H7 (cell line): ENCODE results near the gene PPP2R2C. TPM values are rescaled to one million over a fixed set of nuclear protein-coding genes. Genes with fewer than 3 reads are reported as not detected.

Experiments used
- DNase-seq: peaks from one replicate; pipeline ENCODE4 v3.0.0; 2012
- H3K27me3 ChIP-seq: 2 replicates; pipeline ENCODE4 v1.6.0; 2011; ENCODE audit warnings: mild to moderate bottlenecking, low read length; ENCODE audit not compliant: control insufficient read depth, insufficient read depth
- H3K36me3 ChIP-seq: replicated peaks from 2 replicates; pipeline ENCODE4 v1.5.1; 2011; ENCODE audit warnings: low read length; ENCODE audit not compliant: control insufficient read depth, insufficient read depth
- H3K4me3 ChIP-seq: 2 replicates; pipeline ENCODE4 v1.5.1; 2011; ENCODE audit warnings: low read depth, mild to moderate bottlenecking, control low read depth, low read length, moderate library complexity; ENCODE audit not compliant: insufficient read depth
- total RNA-seq: library from RNA; depleted of rRNA; stranded (reverse); fragments of >200 nt; shearing (Covaris generic); gene quantifications from 2 replicates; pipeline ENCODE4 v1.2.3, GENCODE V29; 2014

PPP2R2C gene
- total RNA-seq, 1 experiment from 2014 or later: 7.6 TPM

DNA sequence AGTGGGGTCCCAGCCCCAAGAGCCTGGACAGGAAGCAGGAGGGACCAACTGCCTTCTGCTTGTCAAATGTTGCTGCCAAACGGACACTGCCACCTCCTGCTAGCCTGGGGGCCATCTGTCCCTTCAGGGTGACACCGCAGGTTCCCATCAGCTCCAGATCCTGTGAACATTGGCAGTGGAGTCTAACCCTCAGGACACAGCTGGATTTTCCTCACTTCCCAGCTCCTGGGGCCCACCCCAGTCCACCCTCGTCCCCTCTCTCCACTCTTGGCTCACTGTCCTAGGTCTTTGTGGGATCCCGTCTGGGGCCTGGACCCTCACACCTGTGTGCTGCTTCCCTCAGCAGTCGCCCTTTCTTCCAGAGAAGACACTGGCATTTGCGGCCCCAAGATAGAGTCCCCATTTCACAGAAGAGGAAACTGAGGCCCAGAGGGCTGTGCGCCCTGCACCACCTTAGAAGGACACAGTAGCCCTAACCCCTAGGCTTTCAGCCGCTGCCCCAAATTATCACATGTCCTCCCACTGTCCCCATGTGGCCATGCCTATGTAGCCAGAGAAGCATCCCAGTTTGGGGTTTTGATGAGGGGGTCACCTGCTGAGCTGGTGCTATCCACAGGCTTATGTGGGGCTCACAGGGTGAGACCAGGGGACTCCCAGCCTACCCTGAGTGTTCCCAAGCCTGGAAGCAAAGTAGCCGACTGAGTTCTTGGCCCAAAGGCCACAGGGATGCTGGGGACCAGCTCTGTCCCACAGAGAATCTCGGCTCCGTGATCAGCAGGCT, 20.1 kb downstream of the PPP2R2C start:
- Histone ChIP-seq H3K27me3 (no peaks in the 10 kb centered on the region), H3K36me3 (no peaks in the 10 kb centered on the region), H3K4me3 (no peak overlapping the region)
- peak; percentile 31 for DNase-seq

DNA sequence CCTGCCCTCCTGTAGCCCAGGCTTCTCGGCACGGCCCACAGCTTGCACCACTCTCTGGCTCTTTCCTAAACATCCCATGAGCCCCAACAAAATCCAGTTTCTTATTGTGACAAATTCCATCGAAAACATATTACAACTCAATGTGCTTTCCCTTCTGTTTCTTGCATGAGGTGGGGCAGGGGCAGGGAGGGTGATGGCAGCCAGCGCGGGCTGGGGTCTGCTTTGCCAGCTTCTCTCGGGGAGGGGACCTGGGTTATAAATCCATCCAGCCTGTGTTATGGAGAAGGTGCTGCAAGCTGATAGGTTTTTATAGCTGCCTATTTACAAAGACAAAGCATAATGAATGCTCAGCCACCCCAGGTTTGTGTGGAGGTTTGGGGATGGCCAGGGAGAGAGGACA, 21.1 kb downstream of the PPP2R2C start:
- no peak for DNase-seq
- no peak overlapping the region for H3K4me3 ChIP-seq
- no peaks in the 10 kb centered on the region for H3K27me3 ChIP-seq
- H3K36me3 ChIP-seq: no peaks in the 10 kb centered on the region

DNA sequence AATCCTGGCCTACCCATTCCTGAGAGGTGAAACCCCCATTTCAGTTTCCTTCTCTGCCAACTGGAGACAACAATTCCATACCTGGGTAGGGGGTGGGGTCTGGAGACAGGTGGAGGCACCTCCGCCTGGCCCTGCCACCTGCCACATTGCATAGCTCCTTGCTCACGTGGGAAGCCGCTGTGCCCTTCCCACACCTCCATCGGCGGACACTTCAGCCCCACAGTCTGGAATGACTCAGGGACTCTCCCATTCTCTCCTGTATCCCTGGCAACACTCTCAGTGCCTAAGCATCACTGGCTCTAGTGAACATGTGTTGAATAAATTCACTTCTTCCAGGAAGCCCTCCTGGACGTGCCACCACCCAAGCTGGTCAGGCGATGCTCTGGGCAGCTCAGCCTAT, 21.7 kb downstream of the PPP2R2C start:
- Histone ChIP-seq H3K36me3 (no peaks in the 10 kb centered on the region), H3K4me3 (no peak overlapping the region), H3K27me3 (no peaks in the 10 kb centered on the region)
- DNase-seq: peak; percentile 46

DNA sequence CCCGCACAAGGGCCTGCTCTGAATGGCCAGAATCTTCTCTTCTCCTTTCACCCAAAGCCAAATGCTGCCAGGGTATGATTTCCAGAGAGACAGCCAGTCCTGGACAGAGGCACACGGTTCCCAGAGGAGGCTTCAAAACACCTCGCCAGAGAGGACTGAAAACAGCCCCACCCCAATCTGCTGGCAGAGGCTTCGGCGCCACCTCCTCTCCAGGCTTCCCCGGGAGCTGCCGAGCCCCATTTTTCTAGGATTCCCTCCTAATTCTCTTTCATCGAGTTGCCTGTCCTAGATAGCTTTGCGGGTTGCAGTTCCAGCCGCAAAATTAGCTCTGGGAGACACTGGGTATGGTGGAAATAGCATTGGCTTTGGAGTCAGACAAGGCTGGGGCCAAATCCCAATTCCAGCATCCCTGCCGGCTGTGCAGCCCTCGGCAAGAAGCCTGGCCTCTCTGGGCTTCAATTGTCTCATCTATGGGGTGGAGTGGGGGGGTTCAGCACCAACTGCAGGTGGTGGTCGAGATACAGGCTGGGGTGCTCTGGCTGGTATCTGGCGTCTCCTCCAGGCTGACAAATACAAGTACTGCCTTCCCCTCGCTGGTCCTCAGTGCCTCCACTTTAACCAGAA, 22.6 kb downstream of the PPP2R2C start:
- no peaks in the 10 kb centered on the region for H3K27me3 ChIP-seq
- peak; percentile 38 for DNase-seq
- no peak overlapping the region for H3K4me3 ChIP-seq
- H3K36me3 ChIP-seq: no peaks in the 10 kb centered on the region

DNA sequence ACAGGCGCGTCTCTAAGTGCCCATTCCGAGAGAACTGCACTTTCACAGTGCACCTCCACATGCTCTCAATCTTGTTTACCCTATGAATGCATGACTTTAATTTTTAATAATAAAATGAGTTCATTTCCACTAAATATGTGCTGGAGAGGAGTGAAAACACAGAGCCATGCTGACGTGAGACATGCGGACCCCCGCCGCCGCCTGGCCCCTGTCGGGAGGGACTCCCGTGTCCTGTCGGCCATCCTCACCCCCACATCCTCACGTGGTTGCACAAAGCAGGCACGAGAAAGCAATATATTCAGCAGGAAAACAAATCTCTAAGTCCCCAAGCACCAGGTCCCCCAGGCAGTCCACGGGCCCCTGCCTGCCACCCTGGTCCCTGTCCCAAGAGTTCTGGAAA, 23.1 kb downstream of the PPP2R2C start:
- no peaks in the 10 kb centered on the region for H3K36me3 ChIP-seq
- no peak overlapping the region for H3K4me3 ChIP-seq
- no peak for DNase-seq
- H3K27me3 ChIP-seq: no peaks in the 10 kb centered on the region

DNA sequence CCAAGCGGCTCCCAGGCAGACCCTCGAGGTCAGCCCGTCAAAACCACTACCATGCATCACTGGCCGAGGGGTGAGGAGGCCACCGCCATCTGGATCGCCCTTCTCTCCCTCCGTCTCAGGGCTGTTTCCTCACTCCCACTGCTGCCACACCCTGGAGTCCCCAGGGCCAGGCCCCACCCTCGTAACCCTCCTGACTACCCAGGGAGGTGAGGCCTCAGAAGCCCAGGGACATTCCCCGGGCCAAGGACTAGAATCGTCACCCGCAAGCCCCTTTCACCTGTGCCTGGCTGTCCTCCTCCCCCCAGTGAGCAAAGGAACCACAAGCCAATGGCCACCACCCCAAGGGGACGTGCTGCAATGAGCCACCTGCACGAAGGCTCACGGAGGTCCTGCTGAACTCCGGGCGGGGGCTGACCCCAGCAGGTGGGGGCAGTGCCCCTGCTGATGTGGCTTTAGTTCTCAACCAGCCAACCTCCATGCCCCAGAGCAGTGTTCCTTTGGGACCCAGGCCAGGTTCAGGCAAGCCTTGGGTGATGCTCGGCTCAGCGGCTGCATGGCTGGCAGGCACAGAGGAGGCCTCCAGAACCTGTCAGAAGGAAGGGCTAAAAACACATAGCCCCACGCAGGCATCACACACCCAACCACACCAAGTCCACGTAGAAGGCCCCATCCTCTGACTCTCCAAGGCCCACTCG, 23.8 kb downstream of the PPP2R2C start:
- Histone ChIP-seq H3K36me3 (no peaks in the 10 kb centered on the region), H3K27me3 (no peaks in the 10 kb centered on the region), H3K4me3 (no peak overlapping the region)
- DNase-seq: no peak

DNA sequence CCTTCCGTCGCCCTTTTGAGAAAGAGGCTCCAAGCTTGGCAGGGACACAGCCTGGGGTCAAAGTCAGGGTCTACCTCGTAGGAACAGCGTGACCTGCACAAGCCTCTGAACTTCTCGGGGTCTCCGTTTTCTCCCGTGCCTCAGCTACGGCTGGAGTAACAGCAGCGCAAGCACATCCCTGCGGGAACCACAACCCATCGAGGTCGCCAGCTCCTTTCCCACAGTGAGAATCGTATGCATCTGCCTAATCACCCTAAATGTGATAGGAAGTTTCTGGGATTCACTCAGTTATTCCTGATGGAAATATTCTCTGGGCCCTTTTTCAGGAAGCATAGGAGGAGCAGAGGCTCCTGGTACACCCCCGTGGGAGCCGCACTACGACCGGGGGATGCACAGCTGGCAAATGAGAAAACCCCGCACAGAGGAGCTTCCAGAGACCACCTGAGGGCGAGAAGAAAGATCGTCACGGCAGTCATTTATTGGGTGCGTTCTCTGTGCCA, 24.7 kb downstream of the PPP2R2C start:
- DNase-seq: no peak
- no peaks in the 10 kb centered on the region for H3K36me3 ChIP-seq
- no peak overlapping the region for H3K4me3 ChIP-seq
- no peaks in the 10 kb centered on the region for H3K27me3 ChIP-seq

DNA sequence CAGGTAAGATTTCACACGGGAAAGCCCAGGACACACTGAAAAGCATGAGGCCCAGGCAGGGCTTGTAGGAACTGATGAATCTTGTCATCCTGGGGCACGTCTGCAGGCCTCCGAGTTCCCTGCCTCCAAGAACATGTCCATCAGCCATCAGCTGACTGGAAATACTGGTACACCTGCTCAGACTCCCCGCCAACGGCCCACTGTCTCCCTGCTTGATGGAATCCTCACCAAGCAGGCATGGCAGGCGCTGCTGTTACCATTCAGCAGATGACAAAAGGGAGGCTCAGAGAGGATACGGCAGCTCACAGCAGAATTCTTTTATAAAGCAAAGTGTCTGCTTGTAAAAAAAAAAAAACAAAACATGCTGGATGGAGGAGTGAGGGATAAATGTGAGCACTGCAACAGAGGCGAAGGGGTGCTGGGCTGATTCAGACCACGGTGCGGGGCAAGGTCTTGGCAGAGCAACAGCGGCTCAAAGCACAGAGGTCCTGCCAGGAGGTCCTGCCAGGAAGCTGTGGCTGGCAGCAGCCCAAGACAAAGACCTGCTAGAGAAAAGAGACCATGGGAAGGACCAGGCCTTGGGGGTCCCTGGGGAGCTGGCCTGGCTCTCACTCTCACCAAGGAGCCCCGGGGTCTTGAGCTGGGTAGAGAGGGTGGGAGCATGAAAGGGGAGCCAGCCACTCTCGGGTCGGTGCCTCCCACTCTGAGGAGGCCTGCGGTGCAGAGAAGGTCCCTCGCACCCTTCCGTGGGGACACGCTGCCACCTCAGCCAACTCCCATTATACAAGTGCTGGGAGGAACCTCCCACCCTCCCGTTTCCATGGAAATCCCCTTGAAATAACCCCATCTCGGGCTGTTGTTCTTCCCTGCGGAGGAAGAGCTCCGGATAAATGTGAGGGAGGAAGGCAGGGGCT, 25.6 kb downstream of the PPP2R2C start:
- Histone ChIP-seq H3K27me3 (no peaks in the 10 kb centered on the region), H3K36me3 (no peaks in the 10 kb centered on the region), H3K4me3 (no peak overlapping the region)
- DNase-seq: peak; percentile 74

DNA sequence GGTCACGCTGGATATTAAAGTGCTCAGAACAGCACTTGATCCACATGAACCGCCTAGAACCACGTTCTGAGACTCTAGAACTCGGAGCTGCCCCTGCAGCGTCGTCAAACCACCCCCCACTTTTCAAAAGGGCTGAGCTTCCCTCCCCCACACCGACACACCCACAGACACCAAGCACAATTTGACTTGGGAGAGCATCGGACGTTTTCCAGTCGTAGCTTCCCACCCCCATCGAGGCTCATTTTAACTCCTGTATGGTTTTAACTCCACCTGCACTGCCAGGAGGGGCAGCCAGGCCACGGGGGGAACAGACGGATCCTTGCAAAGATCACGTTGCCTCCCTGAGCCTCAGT, 26.3 kb downstream of the PPP2R2C start:
- H3K36me3 ChIP-seq: no peaks in the 10 kb centered on the region
- H3K27me3 ChIP-seq: no peaks in the 10 kb centered on the region
- H3K4me3 ChIP-seq: no peak overlapping the region
- no peak for DNase-seq

DNA sequence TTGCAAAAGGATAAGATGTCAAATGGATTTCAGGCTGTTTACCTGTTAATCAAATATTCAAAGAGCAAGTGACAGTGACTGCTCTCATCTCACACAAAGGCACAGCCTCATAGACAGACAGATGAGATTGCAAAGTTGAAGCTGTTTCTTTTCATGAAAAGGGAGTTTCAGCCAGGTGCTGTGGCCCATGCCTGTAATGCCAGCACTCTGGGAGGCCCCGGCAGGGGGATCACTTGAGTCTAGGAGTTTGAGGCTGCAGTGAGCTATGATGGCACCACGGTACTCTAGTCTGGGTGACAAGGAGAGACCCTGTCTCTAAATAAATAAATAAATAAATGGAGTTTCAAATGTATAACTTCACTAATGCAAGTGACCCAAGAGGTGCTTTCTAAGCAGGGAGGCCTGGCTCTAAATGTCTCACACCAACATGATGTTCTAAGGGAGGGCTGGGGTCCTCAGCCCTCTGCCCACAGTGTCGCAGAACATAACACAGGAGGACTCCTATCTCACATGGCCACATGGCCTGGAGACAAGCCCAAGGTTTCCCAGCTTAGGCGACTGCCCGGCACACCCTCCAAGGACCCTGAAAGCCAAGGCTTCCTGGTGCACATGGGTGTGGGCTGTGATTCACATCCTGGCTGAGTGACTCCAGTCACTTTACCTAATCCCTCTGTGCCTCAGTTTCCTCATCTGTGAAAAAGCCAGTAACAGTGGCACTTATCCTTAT, 26.8 kb downstream of the PPP2R2C start:
- no peak for DNase-seq
- Histone ChIP-seq H3K4me3 (no peak overlapping the region), H3K36me3 (no peaks in the 10 kb centered on the region), H3K27me3 (no peaks in the 10 kb centered on the region)

DNA sequence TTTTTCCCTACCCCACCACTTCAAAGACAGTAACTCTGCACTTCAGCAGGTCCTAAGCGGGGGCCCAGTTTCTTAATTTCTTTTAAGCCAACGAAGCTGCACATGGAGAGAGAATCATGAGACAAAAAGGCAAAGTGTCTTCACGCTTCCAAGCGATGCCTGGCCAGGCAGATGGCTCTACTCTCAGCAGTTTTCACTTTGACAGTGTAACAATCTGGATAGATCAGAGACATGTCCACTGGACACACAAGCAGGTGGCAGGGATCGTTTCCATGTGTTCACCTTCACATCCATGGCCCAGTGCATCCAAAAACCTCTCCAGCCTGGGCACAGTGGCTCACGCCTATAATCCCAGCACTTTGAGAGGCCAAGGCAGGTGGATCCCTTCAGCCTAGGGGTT, 27.8 kb downstream of the PPP2R2C start:
- DNase-seq: no peak
- Histone ChIP-seq H3K4me3 (no peak overlapping the region), H3K36me3 (no peaks in the 10 kb centered on the region), H3K27me3 (no peaks in the 10 kb centered on the region)

DNA sequence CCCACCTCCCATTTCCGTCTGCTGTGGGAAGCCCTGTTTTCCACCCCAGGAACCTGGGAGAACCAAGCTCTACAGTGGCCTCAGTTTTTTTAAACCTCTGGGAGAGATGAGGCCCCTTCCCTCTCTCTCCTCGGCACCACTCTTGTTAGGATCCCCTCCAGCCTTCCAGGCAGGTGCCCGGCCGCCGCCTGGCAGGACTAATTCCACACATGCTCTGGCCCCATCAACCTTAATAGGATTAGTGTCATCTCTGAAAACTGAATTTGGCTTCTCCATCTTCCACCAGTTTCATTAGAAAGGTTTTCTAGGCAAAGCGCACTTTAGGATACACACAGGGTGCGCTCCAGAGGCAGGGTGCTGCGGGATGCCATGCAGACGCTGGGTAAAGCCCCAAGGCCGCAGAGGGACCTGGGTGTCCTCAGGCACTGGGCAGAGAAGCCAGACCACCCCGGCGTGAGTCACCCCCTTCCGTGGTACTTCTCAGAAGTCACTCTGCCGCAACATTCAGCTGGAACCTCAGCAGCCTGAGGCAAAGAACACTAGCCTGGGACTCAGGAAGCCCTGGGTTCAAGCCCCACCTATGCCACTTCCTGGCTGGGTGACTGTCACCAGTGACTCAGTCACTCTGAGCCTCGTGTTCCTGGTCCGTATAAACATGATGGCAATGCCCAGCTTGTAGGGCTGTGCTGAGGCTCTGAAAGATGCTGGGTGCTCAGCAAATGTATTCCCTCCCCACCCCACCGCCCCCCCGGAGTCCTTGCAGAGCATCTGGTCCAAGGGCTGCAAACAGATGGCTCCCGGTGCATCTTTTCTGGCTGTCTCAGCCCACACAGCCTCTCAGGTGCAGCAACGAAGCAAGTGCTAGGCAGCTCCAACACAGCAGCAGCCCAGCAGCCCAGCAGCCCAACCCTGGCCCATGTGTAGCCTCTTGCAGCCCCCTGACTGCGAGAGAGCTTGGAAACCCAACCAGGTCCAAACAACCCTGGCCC, 29.1 kb downstream of the PPP2R2C start:
- no peak for DNase-seq
- Histone ChIP-seq H3K4me3 (no peak overlapping the region), H3K36me3 (no peaks in the 10 kb centered on the region), H3K27me3 (no peaks in the 10 kb centered on the region)

DNA sequence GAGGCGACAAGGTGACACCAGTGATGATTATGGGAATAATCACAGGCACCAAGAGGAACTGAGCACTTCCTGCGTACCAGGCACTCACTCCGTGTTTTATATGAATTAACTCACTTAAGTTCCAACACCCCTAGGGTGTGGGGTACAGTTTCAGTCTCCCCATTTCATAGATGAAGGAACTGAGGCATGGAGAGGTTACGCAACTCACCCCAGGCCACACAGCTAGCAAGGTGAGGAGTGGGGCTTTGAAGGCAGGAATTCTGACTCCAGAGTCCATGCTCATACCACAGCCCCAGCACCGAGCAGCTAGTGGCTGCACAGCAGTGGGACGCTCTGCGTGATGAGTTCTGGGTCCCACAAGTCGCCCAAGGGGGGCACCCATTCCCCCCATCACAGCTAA, 29.9 kb downstream of the PPP2R2C start:
- H3K36me3 ChIP-seq: no peaks in the 10 kb centered on the region
- DNase-seq: no peak
- H3K4me3 ChIP-seq: no peak overlapping the region
- no peaks in the 10 kb centered on the region for H3K27me3 ChIP-seq
